SK-N-SH (cell line): ENCODE measurements around the gene DDI2. TPM values are rescaled to one million over a fixed set of nuclear protein-coding genes. Genes with fewer than 3 reads are reported as not detected.

Source experiments
- CTCF ChIA-PET: fragments of 300-600, 350-600 bp; formaldehyde crosslinking; extraction: SDS; loops from one replicate; lab custom pipeline; 2021; lab: Yijun Ruan, JAX
- POLR2A ChIA-PET: fragments of 350-600 bp; sonication (Branson Sonifier 250); formaldehyde crosslinking; extraction: SDS; loops from one replicate; lab custom pipeline; 2020; ENCODE audit warnings: antibody characterized with exemption, inconsistent platforms; lab: Yijun Ruan, JAX
- DNase-seq: peaks from one replicate; pipeline ENCODE4 v3.0.0; 2012
- H2AFZ ChIP-seq: fragments of 200-600 bp; sonication (generic); 2 replicates; pipeline ENCODE4 v1.8.1; 2016; ENCODE audit warnings: antibody characterized with exemption, mild to moderate bottlenecking, low read depth
- H3F3A ChIP-seq: fragments of 200-600 bp; sonication (generic); replicated peaks from 2 replicates; pipeline ENCODE3; 2016; ENCODE audit warnings: antibody characterized with exemption, mild to moderate bottlenecking; ENCODE audit not compliant: insufficient read depth
- H3K27ac ChIP-seq, 2 experiments: fragments of 200-500 bp in 1 of 2; fragments of 200-600 bp in 1 of 2; sonication (Bioruptor generic) in 1 of 2; sonication (generic), shearing (Covaris generic) in 1 of 2; 2 replicates each; pipeline versions ENCODE4 v1.5.1 to v1.6.1; 2014 to 2016; ENCODE audit warnings: low read depth in 2 of 2, inconsistent platforms in 1 of 2, low read length in 1 of 2, mild to moderate bottlenecking in 1 of 2, mixed read lengths in 1 of 2
- H3K27me3 ChIP-seq: fragments of 200-600 bp; sonication (generic), shearing (Covaris generic); 2 replicates; pipeline ENCODE4 v1.6.1; 2016; ENCODE audit warnings: mixed run types; ENCODE audit not compliant: insufficient read depth
- H3K36me3 ChIP-seq, 2 experiments: fragments of 200-500 bp in 1 of 2; fragments of 200-600 bp in 1 of 2; sonication (Bioruptor generic) in 1 of 2; sonication (generic) in 1 of 2; replicated peaks in 1 of 2; 2 replicates each; pipeline versions ENCODE3 to v1.5.1; 2014 to 2016; ENCODE audit warnings: low read length in 1 of 2, mild to moderate bottlenecking in 1 of 2; ENCODE audit not compliant: insufficient read depth in 2 of 2, control insufficient read depth in 1 of 2
- H3K4me1 ChIP-seq, 2 experiments: fragments of 200-500 bp in 1 of 2; fragments of 200-600 bp in 1 of 2; sonication (Bioruptor generic) in 1 of 2; sonication (generic), shearing (Covaris generic) in 1 of 2; 2 replicates each; pipeline versions ENCODE4 v1.5.1 to v1.6.1; 2014 to 2016; ENCODE audit warnings: low read depth in 1 of 2, low read length in 1 of 2, mixed run types in 1 of 2; ENCODE audit not compliant: insufficient read depth in 2 of 2, control insufficient read depth in 1 of 2
- H3K4me2 ChIP-seq: fragments of 200-600 bp; sonication (generic), shearing (Covaris generic); 2 replicates; pipeline ENCODE4 v1.6.1; 2017; ENCODE audit warnings: mixed run types
- H3K4me3 ChIP-seq, 2 experiments: fragments of 200-500 bp in 1 of 2; fragments of 200-600 bp in 1 of 2; sonication (Bioruptor generic) in 1 of 2; sonication (generic), shearing (Covaris generic) in 1 of 2; 2 replicates each; pipeline versions ENCODE4 v1.5.1 to v1.8.1; 2014 to 2016; ENCODE audit warnings: low read depth in 2 of 2, inconsistent platforms in 1 of 2, low read length in 1 of 2, mild to moderate bottlenecking in 1 of 2, mixed read lengths in 1 of 2, moderate library complexity in 1 of 2
- H3K79me2 ChIP-seq: fragments of 200-600 bp; sonication (generic); 2 replicates; pipeline ENCODE4 v1.8.1; 2017; ENCODE audit warnings: mild to moderate bottlenecking; ENCODE audit not compliant: insufficient read depth
- H3K9ac ChIP-seq: fragments of 200-600 bp; sonication (generic); 2 replicates; pipeline ENCODE4 v1.6.1; 2017; ENCODE audit warnings: mixed run types
- H3K9me2 ChIP-seq: fragments of 200-600 bp; sonication (generic); 2 replicates; pipeline ENCODE4 v1.6.1; 2017; ENCODE audit warnings: mixed run types
- H3K9me3 ChIP-seq: fragments of 200-600 bp; sonication (generic); 2 replicates; pipeline ENCODE4 v1.6.1; 2017; ENCODE audit warnings: mixed run types, mild to moderate bottlenecking, moderate library complexity
- H4K20me1 ChIP-seq: fragments of 200-600 bp; sonication (generic); 2 replicates; pipeline ENCODE4 v1.6.1; 2017; ENCODE audit warnings: mild to moderate bottlenecking, mixed run types; ENCODE audit not compliant: insufficient read depth
- CTCF ChIP-seq: fragments of 200-600 bp; sonication (generic); IDR thresholded peaks from 2 replicates; pipeline ENCODE4 v1.6.1; 2017; ENCODE audit warnings: antibody characterized with exemption, mild to moderate bottlenecking, moderate library complexity
- EP300 ChIP-seq, 2 experiments: IDR thresholded peaks; 2 replicates each; pipeline versions ENCODE4 v1.4.0 to v1.6.1; 2012; ENCODE audit warnings: borderline replicate concordance in 1 of 2, low read depth in 1 of 2, low read length in 1 of 2
- FOXJ3 ChIP-seq: sonication (generic); formaldehyde crosslinking; IDR thresholded peaks from 2 replicates; pipeline ENCODE4 v1.5.1; 2020; ENCODE audit warnings: mild to moderate bottlenecking, missing genetic modification reagents
- GABPA ChIP-seq: IDR thresholded peaks from 2 replicates; pipeline ENCODE4 v1.4.0; 2012; ENCODE audit warnings: low read depth, mild to moderate bottlenecking
- IRF3 ChIP-seq: fragments of 150-350 bp; IDR thresholded peaks from 2 replicates; pipeline ENCODE4 v1.6.1; 2016; ENCODE audit warnings: mild to moderate bottlenecking, low read depth, low read length
- MEF2A ChIP-seq: IDR thresholded peaks from 2 replicates; pipeline ENCODE4 v1.4.0; 2012; ENCODE audit warnings: low read depth, borderline replicate concordance
- POLR2AphosphoS5 ChIP-seq: IDR thresholded peaks from 2 replicates; pipeline ENCODE4 v1.6.1; 2012; ENCODE audit warnings: low read depth, low read length
- RCOR1 ChIP-seq: fragments of 150-350 bp; IDR thresholded peaks from 2 replicates; pipeline ENCODE4 v1.6.1; 2017; ENCODE audit warnings: antibody characterized with exemption, low read length
- RFX5 ChIP-seq: IDR thresholded peaks from 2 replicates; pipeline ENCODE4 v1.6.1; 2012; ENCODE audit warnings: mild to moderate bottlenecking, improper control_type of control experiment, low read length
- RXRA ChIP-seq: IDR thresholded peaks from 2 replicates; pipeline ENCODE4 v1.4.0; 2012; ENCODE audit warnings: low read depth, mild to moderate bottlenecking, borderline replicate concordance
- SIN3A ChIP-seq: IDR thresholded peaks from 2 replicates; pipeline ENCODE4 v1.6.1; 2012; ENCODE audit warnings: low read depth, mild to moderate bottlenecking, low read length, moderate library complexity, borderline replicate concordance
- SMC3 ChIP-seq: IDR thresholded peaks from 2 replicates; pipeline ENCODE4 v1.6.1; 2012; ENCODE audit warnings: low read depth, low read length, improper control_type of control experiment
- TAF1 ChIP-seq: IDR thresholded peaks from 2 replicates; pipeline ENCODE4 v1.6.1; 2012; ENCODE audit warnings: low read depth, mild to moderate bottlenecking, low read length, moderate library complexity, borderline replicate concordance
- TCF12 ChIP-seq: IDR thresholded peaks from 2 replicates; pipeline ENCODE4 v1.4.0; 2012
- TEAD4 ChIP-seq: IDR thresholded peaks from 2 replicates; pipeline ENCODE4 v1.4.0; 2012; ENCODE audit warnings: mild to moderate bottlenecking, borderline replicate concordance; ENCODE audit not compliant: insufficient read depth
- USF2 ChIP-seq: fragments of 150-350 bp; IDR thresholded peaks from 2 replicates; pipeline ENCODE4 v1.6.1; 2017; ENCODE audit warnings: antibody characterized with exemption, low read length, low read depth, borderline replicate concordance
- YY1 ChIP-seq: IDR thresholded peaks from 2 replicates; pipeline ENCODE4 v1.4.0; 2012; ENCODE audit warnings: low read depth, mild to moderate bottlenecking
- ZBTB33 ChIP-seq: IDR thresholded peaks from 2 replicates; pipeline ENCODE4 v1.4.0; 2012; ENCODE audit warnings: low read depth, borderline replicate concordance
- WGBS: methylation state at CpG from one replicate; pipeline ENCODE4 v1.1.6; 2017; ENCODE audit warnings: low lambda C conversion rate; 5-methylcytosine and 5-hydroxymethylcytosine counted together
- polyA plus RNA-seq, 3 experiments: library from polyadenylated mRNA; depleted of rRNA; stranded (reverse); fragments of >200 nt; gene quantifications; 2 replicates each; pipeline ENCODE4 v1.2.3, GENCODE V29; 2012

DDI2 gene
- polyA plus RNA-seq, 1 of the 3 experiments (the other 2 are of a cell fraction) = 2.8 TPM

GRCh38 chr1:15705184-15705566, 87.9 kb downstream of the DDI2 start (continued):
- no peak for TF ChIP-seq ZBTB33
- TF ChIP-seq EP300 (IDR thresholded peaks at IDR 0.05; ENCODE audit: borderline replicate concordance in 1 of 2, low read depth in 1 of 2, low read length in 1 of 2) = no peak
- TF ChIP-seq RCOR1 = no peak
- TF ChIP-seq, all 33 proteins: peak for 0

DNA sequence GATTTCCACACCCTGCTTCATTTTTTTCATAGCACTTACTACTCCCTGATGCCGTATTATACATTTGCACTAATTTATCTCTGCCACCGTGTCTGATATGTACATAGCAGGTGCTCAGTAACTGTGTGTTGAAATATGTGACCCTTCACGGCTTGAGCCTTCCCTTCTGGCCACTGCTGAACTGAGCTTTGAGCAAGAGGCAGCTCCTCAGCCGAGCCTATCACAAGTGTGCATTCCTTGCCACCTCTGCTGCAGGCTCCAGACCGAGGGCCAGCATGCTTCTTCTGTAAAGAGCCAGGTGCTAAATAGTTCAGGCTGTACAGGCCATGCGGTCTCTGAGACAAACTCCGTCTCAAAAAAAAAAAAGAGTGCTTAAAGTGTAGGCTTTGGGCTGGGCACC, 89.5 kb downstream of the DDI2 start:
- H4K20me1 ChIP-seq = peaks cover 12% of the 10 kb centered on the region; the same call in 1 of the 2 replicates
- ChIA-PET CTCF (interaction anchor here (1.4 to 1.5 kb wide), 2 partner anchors 10 to 21 kb away, joined by 3 read pairs; no protein-coding TSS in a partner anchor), POLR2A (no interaction called here)
- H3K4me3 ChIP-seq = no peak overlapping the region
- no peak for DNase-seq
- H3K27me3 ChIP-seq = no peaks in the 10 kb centered on the region
- no peak overlapping the region for H3K27ac ChIP-seq
- peaks cover 16% of the 10 kb centered on the region for H3F3A ChIP-seq
- whole genome bisulfite sequencing = 87% methylated on average over 7 of the region's 7 CpGs
- TF ChIP-seq MEF2A = no peak
- TF ChIP-seq RXRA = no peak
- TF ChIP-seq RFX5 = no peak
- no peak for TF ChIP-seq SMC3
- no peak for TF ChIP-seq IRF3
- TF ChIP-seq CTCF = no peak
- TF ChIP-seq TCF12 = no peak
- TF ChIP-seq GABPA = no peak
- TF ChIP-seq EP300 (IDR thresholded peaks at IDR 0.05; ENCODE audit: borderline replicate concordance in 1 of 2, low read depth in 1 of 2, low read length in 1 of 2) = no peak
- no peak for TF ChIP-seq USF2
- TF ChIP-seq SIN3A = no peak
- TF ChIP-seq POLR2AphosphoS5 = no peak
- TF ChIP-seq YY1 = no peak
- TF ChIP-seq TEAD4 = no peak
- no peak for TF ChIP-seq TAF1
- no peak for TF ChIP-seq RCOR1
- TF ChIP-seq FOXJ3 (CRISPR knock-in tag) = no peak
- no peaks in the 10 kb centered on the region for H3K9me2 ChIP-seq
- H3K79me2 ChIP-seq = peaks cover 92% of the 10 kb centered on the region
- H3K4me2 ChIP-seq = no peak overlapping the region
- peaks cover 0 to 6% of the 10 kb centered on the region in 2 experiments; a peak in 2 of 4 replicates for H3K4me1 ChIP-seq
- H3K9me3 ChIP-seq = no peaks in the 10 kb centered on the region
- H2AFZ ChIP-seq = no peak overlapping the region
- H3K9ac ChIP-seq = no peak overlapping the region
- H3K36me3 ChIP-seq = no peaks in the 10 kb centered on the region
